HEK293 (cell line): ENCODE measurements around the gene GRAMD1B.

ENCODE experiments used
- CTCF ChIA-PET: fragments of 350-600 bp; formaldehyde crosslinking; extraction: SDS; loops from one replicate; lab custom pipeline; 2021; ENCODE audit warnings: antibody characterized with exemption; lab: Yijun Ruan, JAX
- POLR2A ChIA-PET: fragments of 300-600 bp; formaldehyde crosslinking; extraction: SDS; loops from one replicate; lab custom pipeline; 2020; ENCODE audit warnings: antibody characterized with exemption, inconsistent platforms; lab: Yijun Ruan, JAX
- H3K27ac ChIP-seq: fragments of 200-500 bp; sonication (Bioruptor generic); 2 replicates; pipeline ENCODE4 v1.5.1; 2014; ENCODE audit warnings: low read depth, low read length, control low read depth, inconsistent platforms; ENCODE audit errors: extremely low read depth
- H3K36me3 ChIP-seq, 2 experiments: fragments of 200-500 bp in 1 of 2; sonication (Bioruptor generic) in 1 of 2; 1 replicate in 1 of 2; 2 replicates in 1 of 2; pipeline ENCODE4 v1.5.1; 2014 to 2017; ENCODE audit warnings: inconsistent platforms in 2 of 2, low read length in 2 of 2; ENCODE audit not compliant: control insufficient read depth in 2 of 2, insufficient read depth in 1 of 2
- H3K4me1 ChIP-seq: fragments of 200-500 bp; sonication (Bioruptor generic); 2 replicates; pipeline ENCODE4 v1.5.1; 2014; ENCODE audit warnings: mild to moderate bottlenecking, low read length, inconsistent platforms; ENCODE audit not compliant: control insufficient read depth, insufficient read depth
- H3K4me3 ChIP-seq: 2 replicates; pipeline ENCODE4 v1.5.1; 2011; ENCODE audit warnings: low read depth, mild to moderate bottlenecking, control low read depth, low read length, moderate library complexity
- H3K9me3 ChIP-seq: fragments of 200-500 bp; sonication (Bioruptor generic); 2 replicates; pipeline ENCODE4 v1.5.1; 2014; ENCODE audit warnings: low read depth, low read length, inconsistent platforms; ENCODE audit not compliant: control insufficient read depth, insufficient read depth
- ZBTB1 ChIP-seq: fragments of 450-650 bp; formaldehyde crosslinking; IDR thresholded peaks from 2 replicates; pipeline ENCODE4 v1.5.1; 2016; ENCODE audit warnings: missing biosample characterization, missing genetic modification characterization
- ZBTB17 ChIP-seq: fragments of 450-650 bp; formaldehyde crosslinking; IDR thresholded peaks from 2 replicates; pipeline ENCODE4 v1.5.1; 2016; ENCODE audit warnings: missing biosample characterization, missing genetic modification characterization
- ZBTB8A ChIP-seq: fragments of 450-650 bp; formaldehyde crosslinking; IDR thresholded peaks from 2 replicates; pipeline ENCODE4 v1.5.1; 2016; ENCODE audit warnings: missing biosample characterization, missing genetic modification characterization
- ZNF202 ChIP-seq: fragments of 450-650 bp; formaldehyde crosslinking; IDR thresholded peaks from 2 replicates; pipeline ENCODE4 v1.5.1; 2016; ENCODE audit warnings: missing biosample characterization, missing genetic modification characterization, borderline replicate concordance
- ZNF350 ChIP-seq: fragments of 450-650 bp; formaldehyde crosslinking; IDR thresholded peaks from 2 replicates; pipeline ENCODE4 v1.5.0; 2017; ENCODE audit warnings: missing biosample characterization, mild to moderate bottlenecking, missing genetic modification characterization
- ZNF514 ChIP-seq: fragments of 450-650 bp; formaldehyde crosslinking; IDR thresholded peaks from 2 replicates; pipeline ENCODE4 v1.5.1; 2016; ENCODE audit warnings: missing biosample characterization, missing genetic modification characterization
- ZNF600 ChIP-seq: fragments of 450-650 bp; formaldehyde crosslinking; IDR thresholded peaks from 2 replicates; pipeline ENCODE4 v1.5.1; 2016; ENCODE audit warnings: missing biosample characterization, missing genetic modification characterization
- ZNF610 ChIP-seq: fragments of 450-650 bp; formaldehyde crosslinking; IDR thresholded peaks from 2 replicates; pipeline ENCODE4 v1.5.1; 2016; ENCODE audit warnings: missing biosample characterization, missing genetic modification characterization, borderline replicate concordance
- ZNF624 ChIP-seq: fragments of 450-650 bp; formaldehyde crosslinking; IDR thresholded peaks from 2 replicates; pipeline ENCODE4 v1.5.1; 2017; ENCODE audit warnings: missing biosample characterization, missing genetic modification characterization
- ZNF768 ChIP-seq: fragments of 450-650 bp; formaldehyde crosslinking; IDR thresholded peaks from 2 replicates; pipeline ENCODE4 v1.5.1; 2018; ENCODE audit warnings: missing biosample characterization, mild to moderate bottlenecking, missing genetic modification characterization
- ZNF843 ChIP-seq: fragments of 450-650 bp; formaldehyde crosslinking; IDR thresholded peaks from 2 replicates; pipeline ENCODE4 v1.5.1; 2016; ENCODE audit warnings: missing biosample characterization, missing genetic modification characterization
- TF ChIP-seq, protein P1 (sequence below): fragments of 450-650 bp; formaldehyde crosslinking; conservative IDR thresholded peaks from 2 replicates; pipeline ENCODE4 v1.5.1; 2016; ENCODE audit warnings: low read depth, missing biosample characterization, missing genetic modification characterization
- TF ChIP-seq, protein P2 (sequence below): fragments of 450-650 bp; formaldehyde crosslinking; IDR thresholded peaks from 2 replicates; pipeline ENCODE4 v1.5.1; 2016; ENCODE audit warnings: missing biosample characterization, missing genetic modification characterization
- TF ChIP-seq, protein P3 (sequence below): fragments of 450-650 bp; formaldehyde crosslinking; IDR thresholded peaks from 2 replicates; pipeline ENCODE4 v1.5.1; 2017; ENCODE audit warnings: missing biosample characterization, mild to moderate bottlenecking, missing genetic modification characterization, moderate library complexity
- TF ChIP-seq, protein P4 (sequence below): fragments of 450-650 bp; formaldehyde crosslinking; IDR thresholded peaks from 2 replicates; pipeline ENCODE4 v1.5.1; 2016; ENCODE audit warnings: missing biosample characterization, missing genetic modification characterization

Gene GRAMD1B

DNA sequence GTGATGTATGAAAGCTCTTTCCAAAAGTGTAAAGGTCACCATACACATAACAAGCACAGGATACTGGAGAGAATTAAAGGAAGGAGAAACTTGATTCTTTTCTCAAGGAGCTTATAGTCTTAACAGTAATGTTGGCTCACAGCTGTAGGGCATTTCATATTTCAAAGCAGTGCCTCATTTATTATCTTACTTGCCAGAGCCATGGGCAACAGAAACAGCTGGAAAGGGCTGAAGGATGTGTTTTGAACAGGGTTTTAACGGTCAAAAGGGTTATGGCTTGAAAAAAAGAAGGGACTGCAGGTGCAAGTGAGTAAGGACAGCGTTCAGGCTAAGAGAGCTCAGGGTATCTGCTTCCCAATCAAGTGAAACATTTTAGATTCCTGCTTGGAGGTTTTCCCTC lies 2.7 kb upstream of the GRAMD1B start (continued):
- TF ChIP-seq, protein P1, sequence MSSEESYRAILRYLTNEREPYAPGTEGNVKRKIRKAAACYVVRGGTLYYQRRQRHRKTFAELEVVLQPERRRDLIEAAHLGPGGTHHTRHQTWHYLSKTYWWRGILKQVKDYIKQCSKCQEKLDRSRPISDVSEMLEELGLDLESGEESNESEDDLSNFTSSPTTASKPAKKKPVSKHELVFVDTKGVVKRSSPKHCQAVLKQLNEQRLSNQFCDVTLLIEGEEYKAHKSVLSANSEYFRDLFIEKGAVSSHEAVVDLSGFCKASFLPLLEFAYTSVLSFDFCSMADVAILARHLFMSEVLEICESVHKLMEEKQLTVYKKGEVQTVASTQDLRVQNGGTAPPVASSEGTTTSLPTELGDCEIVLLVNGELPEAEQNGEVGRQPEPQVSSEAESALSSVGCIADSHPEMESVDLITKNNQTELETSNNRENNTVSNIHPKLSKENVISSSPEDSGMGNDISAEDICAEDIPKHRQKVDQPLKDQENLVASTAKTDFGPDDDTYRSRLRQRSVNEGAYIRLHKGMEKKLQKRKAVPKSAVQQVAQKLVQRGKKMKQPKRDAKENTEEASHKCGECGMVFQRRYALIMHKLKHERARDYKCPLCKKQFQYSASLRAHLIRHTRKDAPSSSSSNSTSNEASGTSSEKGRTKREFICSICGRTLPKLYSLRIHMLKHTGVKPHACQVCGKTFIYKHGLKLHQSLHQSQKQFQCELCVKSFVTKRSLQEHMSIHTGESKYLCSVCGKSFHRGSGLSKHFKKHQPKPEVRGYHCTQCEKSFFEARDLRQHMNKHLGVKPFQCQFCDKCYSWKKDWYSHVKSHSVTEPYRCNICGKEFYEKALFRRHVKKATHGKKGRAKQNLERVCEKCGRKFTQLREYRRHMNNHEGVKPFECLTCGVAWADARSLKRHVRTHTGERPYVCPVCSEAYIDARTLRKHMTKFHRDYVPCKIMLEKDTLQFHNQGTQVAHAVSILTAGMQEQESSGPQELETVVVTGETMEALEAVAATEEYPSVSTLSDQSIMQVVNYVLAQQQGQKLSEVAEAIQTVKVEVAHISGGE (tag by site-specific recombination) = no peak
- TF ChIP-seq ZNF624 (tag by site-specific recombination) = no peak

DNA sequence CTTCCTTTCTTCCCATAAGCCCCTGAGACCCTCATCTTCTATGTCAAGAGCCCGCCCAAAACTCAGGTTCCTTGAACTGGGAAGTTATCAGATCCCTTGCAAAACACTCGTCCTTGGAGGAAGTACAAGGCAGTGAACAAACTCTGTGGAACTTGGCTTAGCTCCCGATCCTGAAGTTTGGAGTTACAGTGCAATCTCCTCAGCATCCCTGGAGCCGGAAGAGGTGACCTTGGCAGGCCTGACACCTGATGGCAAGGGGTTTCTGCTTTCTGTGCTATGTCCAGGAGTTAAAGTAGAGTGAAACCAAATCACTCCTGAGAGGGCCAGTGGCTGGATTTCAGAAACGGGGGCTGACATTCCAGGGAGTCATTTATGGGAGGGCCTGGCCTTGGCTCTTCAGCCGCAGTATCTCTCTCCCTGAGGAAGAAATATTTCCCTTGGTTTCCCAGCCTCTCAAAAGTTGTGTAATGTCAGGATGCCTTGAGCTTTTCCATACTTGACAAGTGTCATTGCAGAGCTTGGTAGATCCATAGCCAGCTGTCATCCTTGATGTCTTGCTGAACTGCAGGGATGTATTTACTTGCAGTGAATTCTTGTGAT lies 1.9 kb upstream of the GRAMD1B start:
- CTCF ChIA-PET = interaction anchor here (0.6 to 3.5 kb wide), 3 partner anchors 9 to 50 kb away, joined by 3 to 26 read pairs (median 3); no protein-coding TSS in a partner anchor
- Histone ChIP-seq H3K4me1 (no peaks in the 10 kb centered on the region), H3K36me3 (no peaks in the 10 kb centered on the region), H3K9me3 (no peaks in the 10 kb centered on the region), H3K4me3 (no peak overlapping the region), H3K27ac (no peak overlapping the region)
- POLR2A ChIA-PET = interaction anchor here (1.1 kb wide), 1 partner anchor 10 kb away, joined by 3 read pairs; no protein-coding TSS in a partner anchor
- TF ChIP-seq, protein P2, sequence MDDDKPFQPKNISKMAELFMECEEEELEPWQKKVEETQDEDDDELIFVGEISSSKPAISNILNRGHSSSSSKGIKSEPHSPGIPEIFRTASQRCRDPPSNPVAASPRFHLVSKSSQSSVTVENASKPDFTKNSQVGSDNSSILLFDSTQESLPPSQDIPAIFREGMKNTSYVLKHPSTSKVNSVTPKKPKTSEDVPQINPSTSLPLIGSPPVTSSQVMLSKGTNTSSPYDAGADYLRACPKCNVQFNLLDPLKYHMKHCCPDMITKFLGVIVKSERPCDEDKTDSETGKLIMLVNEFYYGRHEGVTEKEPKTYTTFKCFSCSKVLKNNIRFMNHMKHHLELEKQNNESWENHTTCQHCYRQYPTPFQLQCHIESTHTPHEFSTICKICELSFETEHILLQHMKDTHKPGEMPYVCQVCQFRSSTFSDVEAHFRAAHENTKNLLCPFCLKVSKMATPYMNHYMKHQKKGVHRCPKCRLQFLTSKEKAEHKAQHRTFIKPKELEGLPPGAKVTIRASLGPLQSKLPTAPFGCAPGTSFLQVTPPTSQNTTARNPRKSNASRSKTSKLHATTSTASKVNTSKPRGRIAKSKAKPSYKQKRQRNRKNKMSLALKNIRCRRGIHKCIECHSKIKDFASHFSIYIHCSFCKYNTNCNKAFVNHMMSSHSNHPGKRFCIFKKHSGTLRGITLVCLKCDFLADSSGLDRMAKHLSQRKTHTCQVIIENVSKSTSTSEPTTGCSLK (tag by site-specific recombination) = no peak
- TF ChIP-seq ZBTB1 (tag by site-specific recombination) (no peak), ZNF768 (tag by site-specific recombination) (no peak), ZBTB8A (no peak)
- TF ChIP-seq, all 188 proteins: peak for 0

DNA sequence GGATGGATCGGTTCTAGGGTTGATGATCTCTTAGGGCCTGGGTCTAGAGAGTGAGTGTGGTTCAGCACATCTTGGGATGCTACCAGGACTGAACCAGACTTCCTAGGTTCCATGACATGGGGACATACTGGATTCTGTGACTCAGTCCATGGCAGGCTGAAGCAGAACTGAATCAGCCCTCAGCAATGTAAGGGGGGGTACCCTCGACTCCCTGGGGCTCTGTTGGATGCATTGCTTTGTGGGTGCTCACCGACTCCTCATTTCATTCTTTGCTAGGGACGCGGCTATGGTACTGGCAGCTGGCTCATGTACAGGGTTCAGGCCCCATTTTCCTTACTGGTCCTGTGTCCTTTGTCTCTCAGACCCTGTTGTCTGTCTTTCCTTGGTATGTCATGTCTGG lies 733 bp upstream of the GRAMD1B start:
- H3K27ac ChIP-seq = no peak overlapping the region
- H3K4me1 ChIP-seq = no peaks in the 10 kb centered on the region
- no peak for TF ChIP-seq ZBTB17 (tag by site-specific recombination)
- no peak for TF ChIP-seq ZNF350 (tag by site-specific recombination)
- TF ChIP-seq ZNF600 (tag by site-specific recombination) = no peak
- no peak for TF ChIP-seq ZNF514 (tag by site-specific recombination)
- no peak for TF ChIP-seq ZNF843 (tag by site-specific recombination)
- TF ChIP-seq ZNF202 = no peak
- TF ChIP-seq, protein P3, sequence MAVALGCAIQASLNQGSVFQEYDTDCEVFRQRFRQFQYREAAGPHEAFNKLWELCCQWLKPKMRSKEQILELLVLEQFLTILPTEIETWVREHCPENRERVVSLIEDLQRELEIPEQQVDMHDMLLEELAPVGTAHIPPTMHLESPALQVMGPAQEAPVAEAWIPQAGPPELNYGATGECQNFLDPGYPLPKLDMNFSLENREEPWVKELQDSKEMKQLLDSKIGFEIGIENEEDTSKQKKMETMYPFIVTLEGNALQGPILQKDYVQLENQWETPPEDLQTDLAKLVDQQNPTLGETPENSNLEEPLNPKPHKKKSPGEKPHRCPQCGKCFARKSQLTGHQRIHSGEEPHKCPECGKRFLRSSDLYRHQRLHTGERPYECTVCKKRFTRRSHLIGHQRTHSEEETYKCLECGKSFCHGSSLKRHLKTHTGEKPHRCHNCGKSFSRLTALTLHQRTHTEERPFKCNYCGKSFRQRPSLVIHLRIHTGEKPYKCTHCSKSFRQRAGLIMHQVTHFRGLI (tag by site-specific recombination) = no peak
- no peak for TF ChIP-seq ZNF610 (tag by site-specific recombination)
- TF ChIP-seq, protein P4, sequence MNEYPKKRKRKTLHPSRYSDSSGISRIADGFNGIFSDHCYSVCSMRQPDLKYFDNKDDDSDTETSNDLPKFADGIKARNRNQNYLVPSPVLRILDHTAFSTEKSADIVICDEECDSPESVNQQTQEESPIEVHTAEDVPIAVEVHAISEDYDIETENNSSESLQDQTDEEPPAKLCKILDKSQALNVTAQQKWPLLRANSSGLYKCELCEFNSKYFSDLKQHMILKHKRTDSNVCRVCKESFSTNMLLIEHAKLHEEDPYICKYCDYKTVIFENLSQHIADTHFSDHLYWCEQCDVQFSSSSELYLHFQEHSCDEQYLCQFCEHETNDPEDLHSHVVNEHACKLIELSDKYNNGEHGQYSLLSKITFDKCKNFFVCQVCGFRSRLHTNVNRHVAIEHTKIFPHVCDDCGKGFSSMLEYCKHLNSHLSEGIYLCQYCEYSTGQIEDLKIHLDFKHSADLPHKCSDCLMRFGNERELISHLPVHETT (tag by site-specific recombination) = no peak
- TF ChIP-seq, all 188 proteins: peak for 0
- Histone ChIP-seq H3K9me3 (no peaks in the 10 kb centered on the region), H3K4me3 (no peak overlapping the region), H3K36me3 (no peaks in the 10 kb centered on the region)
- POLR2A ChIA-PET = no interaction called here
- CTCF ChIA-PET = interaction anchor here (0.6 to 3.5 kb wide), 4 partner anchors 22 to 1625 kb away, joined by 3 to 26 read pairs (median 3); no protein-coding TSS in a partner anchor
